Uterus (tissue), 2 donors: ENCODE results near the gene SRCIN1.

Source experiments
- CTCF ChIP-seq, 4 experiments: fragments of 200-600 bp in 2 of 4; fragments of 450-650 bp in 2 of 4; sonication (generic) in 2 of 4; IDR thresholded peaks; one replicate each; pipeline ENCODE4 v1.5.1; 2016 to 2019; ENCODE audit warnings: antibody characterized with exemption in 4 of 4, mild to moderate bottlenecking in 2 of 4, moderate library complexity in 1 of 4
- POLR2A ChIP-seq, 2 donors: fragments of 450-650 bp; IDR thresholded peaks; one replicate each; pipeline ENCODE4 v1.6.1; 2016; ENCODE audit warnings: antibody characterized with exemption in 2 of 2, mild to moderate bottlenecking in 1 of 2, moderate library complexity in 1 of 2

DNA sequence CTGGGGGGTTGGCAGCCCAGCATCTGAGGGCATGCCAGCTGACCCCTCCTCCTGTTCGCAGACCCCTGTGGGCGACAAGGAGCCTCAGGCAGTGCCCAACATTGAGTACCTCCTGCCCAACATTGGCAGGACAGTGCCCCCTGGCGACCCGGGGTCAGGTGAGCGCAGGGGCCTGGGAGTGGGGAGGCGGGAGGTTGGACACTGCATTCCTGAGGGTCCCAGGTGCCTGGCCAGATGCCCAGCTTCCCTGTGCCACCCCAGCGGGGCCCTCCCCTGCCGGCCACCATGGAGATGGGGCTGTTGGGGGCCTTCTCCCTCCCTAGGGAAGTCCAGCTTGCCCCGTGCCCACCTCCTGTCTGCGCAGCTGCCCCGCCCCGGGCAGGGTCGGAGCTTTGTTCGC is 107.4 kb downstream of the SRCIN1 start:
- TF ChIP-seq CTCF (IDR thresholded peaks at IDR 0.05) (no peak), POLR2A (IDR thresholded peaks at IDR 0.05) (no peak)
